ENCODE data around the gene PRCC.

The PRCC gene

DNA sequence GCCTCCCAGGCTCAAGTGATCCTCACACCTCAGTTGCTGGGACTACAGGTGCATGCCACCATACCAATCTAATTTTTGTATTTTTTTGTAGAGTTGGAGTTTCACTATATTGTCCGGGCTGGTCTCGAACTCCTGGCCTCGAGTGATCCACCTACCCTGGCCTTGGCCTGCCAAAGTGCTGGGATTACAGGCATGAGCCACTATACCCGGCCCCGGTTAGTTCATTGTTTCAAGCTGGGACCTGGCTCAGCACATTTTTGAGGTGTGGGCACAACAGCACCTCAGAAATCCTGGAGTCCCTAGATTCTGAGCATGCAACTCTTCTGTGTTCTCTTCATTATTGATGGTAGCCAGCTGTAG lies 28.0 kb downstream of the PRCC start:
- peaks cover 8% of the 10 kb centered on the region for H3K4me1 ChIP-seq (ENCODE audit: insufficient read depth, low read length, severe bottlenecking)
- H4K20me1 ChIP-seq (ENCODE audit: insufficient read depth, low read length): no peaks in the 10 kb centered on the region
- no peaks in the 10 kb centered on the region for H3K79me2 ChIP-seq (ENCODE audit: insufficient read depth, low read length)
- H2AFZ ChIP-seq (ENCODE audit: low read length): no peak overlapping the region
- H3K4me2 ChIP-seq (ENCODE audit: low read length): no peak overlapping the region
- TF ChIP-seq, protein P1, sequence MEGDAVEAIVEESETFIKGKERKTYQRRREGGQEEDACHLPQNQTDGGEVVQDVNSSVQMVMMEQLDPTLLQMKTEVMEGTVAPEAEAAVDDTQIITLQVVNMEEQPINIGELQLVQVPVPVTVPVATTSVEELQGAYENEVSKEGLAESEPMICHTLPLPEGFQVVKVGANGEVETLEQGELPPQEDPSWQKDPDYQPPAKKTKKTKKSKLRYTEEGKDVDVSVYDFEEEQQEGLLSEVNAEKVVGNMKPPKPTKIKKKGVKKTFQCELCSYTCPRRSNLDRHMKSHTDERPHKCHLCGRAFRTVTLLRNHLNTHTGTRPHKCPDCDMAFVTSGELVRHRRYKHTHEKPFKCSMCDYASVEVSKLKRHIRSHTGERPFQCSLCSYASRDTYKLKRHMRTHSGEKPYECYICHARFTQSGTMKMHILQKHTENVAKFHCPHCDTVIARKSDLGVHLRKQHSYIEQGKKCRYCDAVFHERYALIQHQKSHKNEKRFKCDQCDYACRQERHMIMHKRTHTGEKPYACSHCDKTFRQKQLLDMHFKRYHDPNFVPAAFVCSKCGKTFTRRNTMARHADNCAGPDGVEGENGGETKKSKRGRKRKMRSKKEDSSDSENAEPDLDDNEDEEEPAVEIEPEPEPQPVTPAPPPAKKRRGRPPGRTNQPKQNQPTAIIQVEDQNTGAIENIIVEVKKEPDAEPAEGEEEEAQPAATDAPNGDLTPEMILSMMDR (IDR thresholded peaks at IDR 0.05; ENCODE audit: low read length): no peak
- TF ChIP-seq EZH2 (IDR thresholded peaks at IDR 0.05; ENCODE audit: borderline replicate concordance, low read length): no peak
- no peaks in the 10 kb centered on the region for H3F3A ChIP-seq (ENCODE audit: insufficient read depth, low read length)
- H3K4me3 ChIP-seq (ENCODE audit: low read depth, low read length, poor library complexity, severe bottlenecking): no peak overlapping the region
- H3K27ac ChIP-seq (ENCODE audit: low read depth, low read length, poor library complexity, severe bottlenecking): no peak overlapping the region
- H3K36me3 ChIP-seq (ENCODE audit: insufficient read depth, low read length): peaks cover 93% of the 10 kb centered on the region
- H3K9me3 ChIP-seq (ENCODE audit: low read length): no peaks in the 10 kb centered on the region
- no peaks in the 10 kb centered on the region for H3K27me3 ChIP-seq (ENCODE audit: insufficient read depth, low read length)
- no peak overlapping the region for H3K9ac ChIP-seq (ENCODE audit: low read length)
- no peaks in the 10 kb centered on the region for H3K9me2 ChIP-seq (ENCODE audit: low read depth, low read length)

DNA sequence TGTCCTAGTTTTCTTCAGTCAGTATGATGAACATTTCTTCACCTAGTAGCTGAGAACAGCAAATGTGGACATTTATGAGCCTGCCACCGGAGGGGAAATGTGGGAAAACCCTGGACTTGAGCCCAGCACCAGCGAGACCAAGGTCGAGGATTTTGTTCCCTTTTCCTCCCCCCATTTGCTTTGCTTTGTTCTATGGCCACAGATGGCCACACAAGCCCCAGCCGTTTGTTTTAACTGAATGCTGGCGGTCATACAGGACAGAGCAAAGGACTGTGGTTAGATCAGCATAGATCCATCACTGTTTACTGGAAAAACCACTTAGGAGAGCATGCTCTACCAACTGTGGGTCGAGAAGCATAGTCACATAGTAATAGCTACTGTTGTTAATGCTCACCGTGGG lies 28.5 kb downstream of the PRCC start:
- no peak overlapping the region for H3K4me3 ChIP-seq (ENCODE audit: low read depth, low read length, poor library complexity, severe bottlenecking)
- H3K27ac ChIP-seq (ENCODE audit: low read depth, low read length, poor library complexity, severe bottlenecking): no peak overlapping the region
- no peaks in the 10 kb centered on the region for H4K20me1 ChIP-seq (ENCODE audit: insufficient read depth, low read length)
- no peak overlapping the region for H3K4me2 ChIP-seq (ENCODE audit: low read length)
- no peak overlapping the region for H2AFZ ChIP-seq (ENCODE audit: low read length)
- no peaks in the 10 kb centered on the region for H3K9me3 ChIP-seq (ENCODE audit: low read length)
- H3F3A ChIP-seq (ENCODE audit: insufficient read depth, low read length): no peaks in the 10 kb centered on the region
- no peaks in the 10 kb centered on the region for H3K27me3 ChIP-seq (ENCODE audit: insufficient read depth, low read length)
- no peak overlapping the region for H3K9ac ChIP-seq (ENCODE audit: low read length)
- H3K79me2 ChIP-seq (ENCODE audit: insufficient read depth, low read length): no peaks in the 10 kb centered on the region
- H3K36me3 ChIP-seq (ENCODE audit: insufficient read depth, low read length): peaks cover 97% of the 10 kb centered on the region
- peaks cover 8% of the 10 kb centered on the region for H3K4me1 ChIP-seq (ENCODE audit: insufficient read depth, low read length, severe bottlenecking)
- TF ChIP-seq, protein P1 (IDR thresholded peaks at IDR 0.05; ENCODE audit: low read length): no peak
- no peak for TF ChIP-seq EZH2 (IDR thresholded peaks at IDR 0.05; ENCODE audit: borderline replicate concordance, low read length)
- no peaks in the 10 kb centered on the region for H3K9me2 ChIP-seq (ENCODE audit: low read depth, low read length)

GRCh38 chr1:156796340-156797097 lies 29.2 kb downstream of the PRCC start:
- Histone ChIP-seq H3K27ac (ENCODE audit: low read depth, low read length, poor library complexity, severe bottlenecking) (no peak overlapping the region), H3K36me3 (ENCODE audit: insufficient read depth, low read length) (peaks cover 97% of the 10 kb centered on the region), H3K4me3 (ENCODE audit: low read depth, low read length, poor library complexity, severe bottlenecking) (no peak overlapping the region), H3K4me2 (ENCODE audit: low read length) (no peak overlapping the region), H3K27me3 (ENCODE audit: insufficient read depth, low read length) (no peaks in the 10 kb centered on the region), H3K9ac (ENCODE audit: low read length) (no peak overlapping the region), H4K20me1 (ENCODE audit: insufficient read depth, low read length) (no peaks in the 10 kb centered on the region), H3K9me3 (ENCODE audit: low read length) (no peaks in the 10 kb centered on the region), H3F3A (ENCODE audit: insufficient read depth, low read length) (no peaks in the 10 kb centered on the region), H3K79me2 (ENCODE audit: insufficient read depth, low read length) (no peaks in the 10 kb centered on the region), H2AFZ (ENCODE audit: low read length) (no peak overlapping the region), H3K4me1 (ENCODE audit: insufficient read depth, low read length, severe bottlenecking) (peaks cover 8% of the 10 kb centered on the region), H3K9me2 (ENCODE audit: low read depth, low read length) (no peaks in the 10 kb centered on the region)
- TF ChIP-seq, protein P1 (IDR thresholded peaks at IDR 0.05; ENCODE audit: low read length): no peak
- no peak for TF ChIP-seq EZH2 (IDR thresholded peaks at IDR 0.05; ENCODE audit: borderline replicate concordance, low read length)
